NCI-H226 (cell line): ENCODE measurements around the gene FRS2.
"Not testable (repeated sequence)": the region's sequence is repeated elsewhere in the genome, so short reads cannot be mapped to it uniquely, and the experiment has no call there.

ENCODE experiments used
- DNase-seq: peaks from one replicate; pipeline ENCODE4 v3.0.0-alpha.2; 2015

The FRS2 gene

GRCh38 chr12:69470189-69471075 is at the start of gene FRS2:
TSS of gene FRS2 (plus strand) at chr12:69470388. CDS start at chr12:69569031, 98,643 bp downstream.
- DNase-seq = peak; percentile 93

- no peak for DNase-seq
Observed at GRCh38 chr12:69421548-69421947, 48.6 kb upstream of the FRS2 start.

GRCh38 chr12:69423037-69423905 is 46.9 kb upstream of the FRS2 start:
- no peak for DNase-seq

GRCh38 chr12:69425417-69425816 is 44.8 kb upstream of the FRS2 start:
- DNase-seq = no peak

GRCh38 chr12:69428351-69429073 is 41.7 kb upstream of the FRS2 start:
- no peak for DNase-seq

- DNase-seq = no peak
Observed at GRCh38 chr12:69430942-69431590, 39.1 kb upstream of the FRS2 start.

- no peak for DNase-seq
Observed at GRCh38 chr12:69431591-69432222, 38.5 kb upstream of the FRS2 start.

GRCh38 chr12:69433653-69434052 is 36.5 kb upstream of the FRS2 start:
- DNase-seq = no peak

- no peak for DNase-seq
Observed at GRCh38 chr12:69435644-69436043, 34.5 kb upstream of the FRS2 start.

GRCh38 chr12:69437073-69437472 is 33.1 kb upstream of the FRS2 start:
- no peak for DNase-seq

GRCh38 chr12:69438539-69438938 is 31.6 kb upstream of the FRS2 start:
- no peak for DNase-seq

- DNase-seq = no peak
Observed at GRCh38 chr12:69440016-69440415, 30.2 kb upstream of the FRS2 start.

- DNase-seq = no peak
Observed at GRCh38 chr12:69440886-69441285, 29.3 kb upstream of the FRS2 start.

- DNase-seq = peak; percentile 37
Observed at GRCh38 chr12:69442894-69443293, 27.3 kb upstream of the FRS2 start.

GRCh38 chr12:69443916-69444315 is 26.3 kb upstream of the FRS2 start:
- DNase-seq = no peak

GRCh38 chr12:69447892-69448291 is 22.3 kb upstream of the FRS2 start:
- no peak for DNase-seq

GRCh38 chr12:69452598-69453132 is 17.5 kb upstream of the FRS2 start:
- not testable (repeated sequence) for DNase-seq

GRCh38 chr12:69456239-69456638 is 13.9 kb upstream of the FRS2 start:
- no peak for DNase-seq

GRCh38 chr12:69457433-69457832 is 12.8 kb upstream of the FRS2 start:
- DNase-seq = no peak

GRCh38 chr12:69459477-69459876 is 10.7 kb upstream of the FRS2 start:
- DNase-seq = no peak

- peak; percentile 22 for DNase-seq
Observed at GRCh38 chr12:69464428-69464827, 5.8 kb upstream of the FRS2 start.

- DNase-seq = no peak
Observed at GRCh38 chr12:69466867-69467266, 3.3 kb upstream of the FRS2 start.
